ENCODE results near the gene ABCC1. TPM values are rescaled to one million over a fixed set of nuclear protein-coding genes. Genes with fewer than 3 reads are reported as not detected.

The ABCC1 gene
- total and polyA plus RNA-seq, 3 donors from 2014 or later: 54.7 to 90.6 (median 88.0) TPM

DNA sequence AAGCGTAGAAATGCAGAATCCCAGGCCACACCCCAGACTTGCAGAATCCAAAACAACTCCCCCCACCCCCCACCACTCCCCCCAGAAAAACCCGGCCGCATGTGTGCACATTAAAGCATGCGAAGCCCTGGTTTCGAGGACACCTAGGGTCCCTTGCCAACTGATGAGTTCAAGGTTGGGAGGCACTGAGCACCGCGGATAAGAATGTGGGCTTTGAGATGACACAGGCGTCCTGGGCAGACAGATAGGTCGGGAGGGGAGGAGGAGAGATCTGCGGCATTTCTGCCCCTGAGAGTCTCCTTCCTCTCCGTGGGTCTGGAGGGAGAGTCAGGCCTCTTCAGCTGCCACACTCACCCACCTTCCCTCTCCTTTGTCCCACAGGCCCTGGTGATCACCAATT, 98.3 kb downstream of the ABCC1 start:
- H3K9me3 ChIP-seq: no peaks in the 10 kb centered on the region
- H3K4me1 ChIP-seq: no peaks in the 10 kb centered on the region
- H3K4me3 ChIP-seq: no peak overlapping the region
- intact Hi-C loops (cut with DNase I; ENCODE audit: low total_unique reads): no loop called here
- no peaks in the 10 kb centered on the region for H3K36me3 ChIP-seq (ENCODE audit: low read depth, missing control alignments)
- 65 to 86% methylated on average over 11 of the region's 11 CpGs for WGBS, 2 donors
- no peaks in the 10 kb centered on the region for H3K27me3 ChIP-seq
- TF ChIP-seq POLR2A (IDR thresholded peaks at IDR 0.05): no peak
- DNase-seq: no peak
- H3K27ac ChIP-seq: no peak overlapping the region

GRCh38 chr16:16048904-16049582, 99.6 kb downstream of the ABCC1 start:
- Histone ChIP-seq H3K27ac (no peak overlapping the region), H3K4me1 (no peaks in the 10 kb centered on the region), H3K27me3 (no peaks in the 10 kb centered on the region), H3K4me3 (no peak overlapping the region), H3K36me3 (ENCODE audit: low read depth, missing control alignments) (no peaks in the 10 kb centered on the region), H3K9me3 (no peaks in the 10 kb centered on the region)
- peak; percentile 41 for DNase-seq
- TF ChIP-seq POLR2A (IDR thresholded peaks at IDR 0.05) (no peak), CTCF (IDR thresholded peaks at IDR 0.05) (no peak)
- intact Hi-C loops (cut with DNase I; ENCODE audit: low total_unique reads): no loop called here
- WGBS, 2 donors: 85 to 92% methylated on average over 6 of the region's 6 CpGs

GRCh38 chr16:16050106-16050505, 100.7 kb downstream of the ABCC1 start:
- intact Hi-C loops (cut with DNase I; ENCODE audit: low total_unique reads): no loop called here
- Histone ChIP-seq H3K9me3 (no peaks in the 10 kb centered on the region), H3K27me3 (no peaks in the 10 kb centered on the region), H3K36me3 (ENCODE audit: low read depth, missing control alignments) (no peaks in the 10 kb centered on the region), H3K4me1 (no peaks in the 10 kb centered on the region), H3K27ac (no peak overlapping the region), H3K4me3 (no peak overlapping the region)
- no peak for TF ChIP-seq CTCF (IDR thresholded peaks at IDR 0.05)
- TF ChIP-seq POLR2A (IDR thresholded peaks at IDR 0.05): no peak
- 91 to 94% methylated on average over 6 of the region's 6 CpGs for WGBS, 2 donors
- no peak for DNase-seq

DNA sequence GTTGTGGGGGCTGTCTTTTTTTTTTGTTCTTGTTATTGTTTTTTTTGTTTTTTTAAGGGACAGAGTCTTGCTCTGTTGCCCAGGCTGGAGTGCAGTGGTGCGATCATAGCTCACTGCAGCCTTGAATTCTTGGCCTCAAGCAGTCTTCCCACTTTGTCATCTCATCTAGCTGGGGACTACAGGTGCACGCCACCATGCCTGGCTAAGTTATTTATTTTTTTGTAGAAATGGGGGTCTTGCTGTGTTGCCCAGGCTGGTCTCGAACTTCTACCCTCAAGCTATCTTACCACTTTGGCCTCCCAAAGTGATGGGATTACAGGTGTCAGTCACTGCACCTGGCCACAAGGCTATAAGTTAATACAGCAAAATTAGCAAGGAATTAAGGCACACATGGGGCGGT, 101.7 kb downstream of the ABCC1 start:
- Histone ChIP-seq H3K4me1 (no peaks in the 10 kb centered on the region), H3K4me3 (no peak overlapping the region), H3K9me3 (no peaks in the 10 kb centered on the region), H3K36me3 (ENCODE audit: low read depth, missing control alignments) (no peaks in the 10 kb centered on the region), H3K27ac (no peak overlapping the region), H3K27me3 (no peaks in the 10 kb centered on the region)
- 92 to 95% methylated on average over 4 of the region's 4 CpGs for WGBS, 2 donors
- TF ChIP-seq POLR2A (IDR thresholded peaks at IDR 0.05) (no peak), CTCF (IDR thresholded peaks at IDR 0.05) (no peak)
- no peak for DNase-seq
- intact Hi-C loops (cut with DNase I; ENCODE audit: low total_unique reads): no loop called here

- 92 to 93% methylated on average over 3 of the region's 3 CpGs for WGBS, 2 donors
- Histone ChIP-seq H3K27me3 (no peaks in the 10 kb centered on the region), H3K27ac (no peak overlapping the region), H3K4me3 (no peak overlapping the region), H3K4me1 (no peaks in the 10 kb centered on the region), H3K36me3 (ENCODE audit: low read depth, missing control alignments) (no peaks in the 10 kb centered on the region), H3K9me3 (no peaks in the 10 kb centered on the region)
- no peak for DNase-seq
- no peak for TF ChIP-seq CTCF (IDR thresholded peaks at IDR 0.05)
- no peak for TF ChIP-seq POLR2A (IDR thresholded peaks at IDR 0.05)
- intact Hi-C loops (cut with DNase I; ENCODE audit: low total_unique reads): no loop called here
Measured at GRCh38 chr16:16052916-16053315, 103.5 kb downstream of the ABCC1 start.
